Right lobe of liver (tissue), 6 donors: ENCODE measurements around the gene RAB8B. TPM values are rescaled to one million over a fixed set of nuclear protein-coding genes. Genes with fewer than 3 reads are reported as not detected.

Experiments
- ATAC-seq, 4 donors: fragments of 200-7000 bp; cut with Tn5 transposase; one replicate each; pipeline ENCODE4 v1.9.1; 2020; ENCODE audit warnings: mild to moderate bottlenecking in 4 of 4, moderate library complexity in 4 of 4
- DNase-seq, 3 donors: peaks; one replicate each; pipeline ENCODE4 v3.0.0-alpha.2; 2020
- H3K27ac ChIP-seq, 3 donors: fragments of 200-600 bp; one replicate each; pipeline ENCODE4 v1.8.0; 2022
- H3K27me3 ChIP-seq, 2 donors: fragments of 200-600 bp; one replicate each; pipeline ENCODE4 v1.8.0; 2022
- H3K36me3 ChIP-seq, 4 donors: fragments of 200-600 bp; sonication (generic) in 1 of 4; one replicate each; pipeline versions ENCODE4 v1.5.1 to v1.8.0; 2017 to 2022; ENCODE audit warnings: control low read depth in 1 of 4
- H3K4me1 ChIP-seq, 4 donors: fragments of 200-600 bp; sonication (generic) in 1 of 4; one replicate each; pipeline versions ENCODE4 v1.5.1 to v1.8.0; 2017 to 2022; ENCODE audit warnings: control low read depth in 1 of 4
- H3K4me3 ChIP-seq, 3 donors: fragments of 200-600 bp; one replicate each; pipeline ENCODE4 v1.8.0; 2022
- H3K9me3 ChIP-seq, 4 donors: fragments of 200-600 bp; sonication (generic) in 1 of 4; one replicate each; pipeline versions ENCODE4 v1.5.1 to v1.8.0; 2017 to 2022; ENCODE audit warnings: control low read depth in 1 of 4
- POLR2A ChIP-seq: fragments of 450-650 bp; IDR thresholded peaks from one replicate; pipeline ENCODE4 v1.6.1; 2017; ENCODE audit warnings: antibody characterized with exemption, mild to moderate bottlenecking
- WGBS: methylation state at CpG from one replicate; pipeline ENCODE4 v1.1.6; 2018; ENCODE audit warnings: low coverage, low lambda C conversion rate; ENCODE audit not compliant: insufficient coverage; ENCODE audit errors: missing lambda C conversion rate; 5-methylcytosine and 5-hydroxymethylcytosine counted together
- intact Hi-C, 2 donors: fragments of 100-400 bp; cut with DNase I; formaldehyde crosslinking; loops; one replicate each; pipeline versions ENCODE4 v1.11.2 to v1.14.1; 2022
- total RNA-seq, 6 experiments: library from RNA; depleted of rRNA in 2 of 6; stranded (reverse); fragments of >200 nt in 2 of 6; fragmentation: NEBNext Ultra II Directional in 3 of 6; extraction: Animal tissue kit (Norgen Biotek cat#: 25700) in 3 of 6; gene quantifications; one replicate each; pipeline versions ENCODE4 v1.1.0 to v1.2.4, GENCODE V29; 2016 to 2023
- TF ChIP-seq, protein P1 (sequence below), 4 donors: fragments of 200-600 bp in 3 of 4; fragments of 450-650 bp in 1 of 4; IDR thresholded peaks; one replicate each; pipeline versions ENCODE4 v1.5.1 to v1.8.0; 2016 to 2022; ENCODE audit warnings: antibody characterized with exemption in 4 of 4, mild to moderate bottlenecking in 2 of 4
- donor health status: DM: no; HTN: yes; CAD: no.
- donor health status: DM: no; HTN: no; CAD: no.
- donor health status: DM: no; HTN: no; CAD: no.
- donor health status: DM: no; HTN: yes; CAD: no.
- donor health status: DM: no; HTN: yes; CAD: no.

The RAB8B gene
- total RNA-seq, 6 experiments from 2014 or later, result 5.8 to 50.7 (median 14.3) TPM

DNA sequence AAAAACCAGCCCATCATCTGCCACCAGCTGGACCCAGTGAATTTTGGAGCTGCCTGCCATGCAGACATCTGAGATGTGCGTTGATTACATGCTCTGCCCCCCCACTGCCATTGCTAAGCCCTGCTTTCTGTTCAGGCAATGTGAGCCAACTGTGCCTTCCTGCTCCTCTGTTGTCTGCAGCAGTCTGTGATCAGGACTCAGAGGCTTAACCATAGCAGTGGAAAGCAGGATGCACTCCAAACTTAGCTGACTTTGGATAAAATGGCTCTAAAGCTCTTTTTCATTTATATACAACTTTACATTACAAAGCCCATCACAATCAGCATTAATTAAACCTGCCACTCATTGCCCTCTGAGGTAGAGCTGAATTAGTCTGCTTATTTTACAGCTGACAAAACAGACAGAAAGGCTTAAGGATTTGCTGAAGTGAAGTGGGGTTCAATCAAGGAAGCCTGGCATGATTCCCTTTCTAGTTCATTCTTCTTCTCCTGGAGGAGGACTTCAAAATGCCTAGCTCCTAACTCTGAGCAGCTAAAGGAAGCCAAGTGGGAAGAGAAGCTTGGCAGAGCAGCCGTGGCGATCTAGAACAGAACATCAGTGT lies 16.5 kb upstream of the RAB8B start:
- H3K27me3 ChIP-seq, result no peaks in the 10 kb centered on the region
- H3K36me3 ChIP-seq, result no peaks in the 10 kb centered on the region
- intact Hi-C loops, result no loop called here
- ATAC-seq, result no peak
- no peak overlapping the region for H3K4me3 ChIP-seq
- no peak for DNase-seq
- WGBS, result 90% methylated on average over 2 of the region's 3 CpGs
- H3K4me1 ChIP-seq, result no peaks in the 10 kb centered on the region
- TF ChIP-seq, protein P1, sequence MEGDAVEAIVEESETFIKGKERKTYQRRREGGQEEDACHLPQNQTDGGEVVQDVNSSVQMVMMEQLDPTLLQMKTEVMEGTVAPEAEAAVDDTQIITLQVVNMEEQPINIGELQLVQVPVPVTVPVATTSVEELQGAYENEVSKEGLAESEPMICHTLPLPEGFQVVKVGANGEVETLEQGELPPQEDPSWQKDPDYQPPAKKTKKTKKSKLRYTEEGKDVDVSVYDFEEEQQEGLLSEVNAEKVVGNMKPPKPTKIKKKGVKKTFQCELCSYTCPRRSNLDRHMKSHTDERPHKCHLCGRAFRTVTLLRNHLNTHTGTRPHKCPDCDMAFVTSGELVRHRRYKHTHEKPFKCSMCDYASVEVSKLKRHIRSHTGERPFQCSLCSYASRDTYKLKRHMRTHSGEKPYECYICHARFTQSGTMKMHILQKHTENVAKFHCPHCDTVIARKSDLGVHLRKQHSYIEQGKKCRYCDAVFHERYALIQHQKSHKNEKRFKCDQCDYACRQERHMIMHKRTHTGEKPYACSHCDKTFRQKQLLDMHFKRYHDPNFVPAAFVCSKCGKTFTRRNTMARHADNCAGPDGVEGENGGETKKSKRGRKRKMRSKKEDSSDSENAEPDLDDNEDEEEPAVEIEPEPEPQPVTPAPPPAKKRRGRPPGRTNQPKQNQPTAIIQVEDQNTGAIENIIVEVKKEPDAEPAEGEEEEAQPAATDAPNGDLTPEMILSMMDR (IDR thresholded peaks at IDR 0.05), result no peak
- TF ChIP-seq POLR2A, result no peak
- H3K9me3 ChIP-seq, result no peaks in the 10 kb centered on the region
- no peak overlapping the region for H3K27ac ChIP-seq

DNA sequence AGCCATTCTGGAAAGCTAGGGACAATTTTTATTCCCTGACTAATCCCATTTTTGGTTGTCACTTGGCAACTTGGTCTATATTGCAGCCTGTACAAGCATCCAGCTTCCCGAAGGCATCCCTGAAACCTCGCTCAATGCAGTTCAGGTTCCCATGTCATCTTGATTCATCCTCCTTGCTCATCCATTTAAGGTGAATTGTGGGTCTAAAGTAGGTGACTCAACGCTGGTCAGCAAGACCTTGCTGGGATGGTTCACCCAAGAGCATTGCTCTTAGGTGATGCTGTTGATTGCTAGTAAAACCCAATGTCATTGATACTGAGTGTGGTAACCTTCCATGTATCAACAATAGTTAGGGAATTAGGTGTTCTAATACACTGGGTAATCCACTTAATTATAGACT lies 13.1 kb upstream of the RAB8B start:
- Histone ChIP-seq H3K9me3 (no peaks in the 10 kb centered on the region), H3K27ac (no peak overlapping the region), H3K36me3 (no peaks in the 10 kb centered on the region), H3K27me3 (no peaks in the 10 kb centered on the region), H3K4me3 (no peak overlapping the region), H3K4me1 (no peaks in the 10 kb centered on the region)
- WGBS, result 50% methylated on average over 2 of the region's 3 CpGs
- ATAC-seq, result no peak
- no peak for DNase-seq
- intact Hi-C loops, result no loop called here
- no peak for TF ChIP-seq POLR2A
- TF ChIP-seq, protein P1 (IDR thresholded peaks at IDR 0.05), result no peak

DNA sequence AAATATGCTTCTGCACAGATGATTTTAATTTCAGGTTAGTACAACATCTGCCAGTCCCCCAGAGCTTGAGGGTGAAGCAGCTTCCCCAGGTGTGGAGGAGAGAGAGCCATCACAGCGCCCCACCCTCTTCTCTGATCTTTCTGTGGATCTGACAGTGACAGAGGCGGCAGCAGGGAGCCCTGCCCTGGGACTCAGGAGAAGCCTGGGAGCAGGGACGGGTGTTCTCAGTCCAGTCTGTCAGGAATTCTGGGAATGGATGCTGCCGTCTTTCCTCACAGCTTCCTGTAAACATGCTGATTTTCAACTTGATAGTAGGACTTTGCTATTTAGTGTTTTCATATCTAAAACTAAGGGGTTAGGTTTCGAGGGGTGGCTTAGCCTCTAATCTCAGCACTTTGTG lies 11.4 kb upstream of the RAB8B start:
- H3K4me1 ChIP-seq, result no peaks in the 10 kb centered on the region

DNA sequence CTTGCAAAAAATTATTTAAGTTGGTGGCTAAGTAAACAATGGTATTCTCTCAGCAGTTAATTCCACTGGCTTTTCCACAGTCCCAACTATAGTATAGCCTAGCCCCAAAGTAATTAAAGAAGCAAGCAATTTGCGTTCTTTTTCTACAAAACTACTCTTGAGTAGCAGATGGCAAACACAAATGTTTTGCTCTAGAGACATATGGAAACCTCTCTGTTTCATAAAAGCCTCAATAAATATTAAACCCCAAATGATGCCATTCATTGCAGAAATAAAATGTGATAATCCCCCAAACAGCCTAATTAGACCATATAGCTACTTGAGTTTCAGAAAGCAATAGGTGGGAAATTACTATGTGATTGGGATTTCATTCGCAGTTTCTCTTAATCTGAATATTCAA lies 8.7 kb upstream of the RAB8B start:
- no peak overlapping the region for H3K4me3 ChIP-seq
- intact Hi-C loops, result no loop called here
- ATAC-seq (no peak), DNase-seq (no peak)
- no peaks in the 10 kb centered on the region for H3K27me3 ChIP-seq
- 94% methylated on average over 2 of the region's 2 CpGs for WGBS
- H3K9me3 ChIP-seq, result no peaks in the 10 kb centered on the region
- no peaks in the 10 kb centered on the region for H3K36me3 ChIP-seq
- no peak for TF ChIP-seq POLR2A
- TF ChIP-seq, protein P1 (IDR thresholded peaks at IDR 0.05), result no peak
- H3K4me1 ChIP-seq, result no peaks in the 10 kb centered on the region
- H3K27ac ChIP-seq, result no peak overlapping the region

More for the DNA sequence above, 11.4 kb upstream of the RAB8B start:
- Histone ChIP-seq H3K36me3 (no peaks in the 10 kb centered on the region), H3K9me3 (no peaks in the 10 kb centered on the region), H3K27me3 (no peaks in the 10 kb centered on the region), H3K4me3 (no peak overlapping the region), H3K27ac (no peak overlapping the region)
- DNase-seq (peak in 1 of 3 donors; percentile 32), ATAC-seq (peak in 3 of 4 donors; percentile 24 to 55 (median 48))
- 62% methylated on average over 5 of the region's 5 CpGs for WGBS
- TF ChIP-seq POLR2A, result no peak
- TF ChIP-seq, protein P1 (IDR thresholded peaks at IDR 0.05), result no peak
- intact Hi-C loops, result no loop called here

DNA sequence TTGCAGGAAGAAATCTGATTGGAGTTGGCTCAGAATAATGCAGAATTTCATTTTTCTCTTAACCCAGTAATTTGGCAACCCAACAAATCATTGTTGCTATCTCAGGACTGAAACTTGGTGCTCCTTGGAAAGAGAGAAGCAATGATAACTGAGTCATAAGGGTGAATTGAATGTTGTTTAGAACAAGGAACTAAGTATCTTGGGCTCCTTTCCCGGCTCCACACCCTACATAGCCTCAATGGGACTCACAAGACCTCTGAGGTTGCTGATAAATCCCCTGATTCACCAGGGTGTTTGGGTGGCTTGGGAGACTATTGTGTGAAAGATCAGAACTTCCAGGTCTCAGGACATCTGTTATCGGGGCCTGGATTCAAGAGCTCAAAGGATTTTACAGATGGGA lies 7.8 kb upstream of the RAB8B start:
- no peaks in the 10 kb centered on the region for H3K4me1 ChIP-seq
- ATAC-seq (peak in 2 of 4 donors; percentile 15 to 24), DNase-seq (no peak)
- H3K4me3 ChIP-seq, result no peak overlapping the region
- TF ChIP-seq POLR2A, result no peak
- TF ChIP-seq, protein P1 (IDR thresholded peaks at IDR 0.05), result no peak
- H3K27ac ChIP-seq, result no peak overlapping the region
- no peaks in the 10 kb centered on the region for H3K36me3 ChIP-seq
- intact Hi-C loops, result no loop called here
- H3K27me3 ChIP-seq, result no peaks in the 10 kb centered on the region
- H3K9me3 ChIP-seq, result no peaks in the 10 kb centered on the region
- 63% methylated on average over 2 of the region's 2 CpGs for WGBS
